GM23338 (cell line): ENCODE measurements around the gene ERF. TPM values are rescaled to one million over a fixed set of nuclear protein-coding genes. Genes with fewer than 3 reads are reported as not detected.

Source experiments
- ATAC-seq: fragments of 200-7000 bp; cut with Tn5 transposase; 3 replicates; pipeline ENCODE4 v1.9.1; 2020
- DNase-seq: peaks from one replicate; pipeline ENCODE4 v3.0.0-alpha.2; 2015; ENCODE audit warnings: low spot score
- H2AFZ ChIP-seq: fragments of 200-600 bp; sonication (generic); 2 replicates; pipeline ENCODE4 v1.8.0; 2016; ENCODE audit warnings: antibody characterized with exemption, mild to moderate bottlenecking, moderate library complexity
- H3F3A ChIP-seq: fragments of 200-600 bp; sonication (generic); replicated peaks from 2 replicates; pipeline ENCODE4 v1.8.0; 2017; ENCODE audit warnings: antibody characterized with exemption, mixed run types, low read depth
- H3K27ac ChIP-seq: fragments of 200-600 bp; sonication (generic); 2 replicates; pipeline ENCODE4 v1.6.1; 2016; ENCODE audit warnings: low read depth
- H3K27me3 ChIP-seq: fragments of 200-600 bp; sonication (generic); 2 replicates; pipeline ENCODE4 v1.8.0; 2016; ENCODE audit warnings: mild to moderate bottlenecking, mixed run types, moderate library complexity; ENCODE audit not compliant: insufficient read depth
- H3K36me3 ChIP-seq: fragments of 200-600 bp; sonication (generic); 2 replicates; pipeline ENCODE4 v1.8.0; 2016; ENCODE audit warnings: mild to moderate bottlenecking; ENCODE audit not compliant: insufficient read depth
- H3K4me1 ChIP-seq: fragments of 200-600 bp; sonication (generic); 2 replicates; pipeline ENCODE4 v1.8.0; 2016; ENCODE audit warnings: mild to moderate bottlenecking, moderate library complexity; ENCODE audit not compliant: insufficient read depth
- H3K4me2 ChIP-seq: fragments of 200-600 bp; sonication (generic); 2 replicates; pipeline ENCODE4 v1.7.1; 2017; ENCODE audit warnings: mixed run types
- H3K4me3 ChIP-seq: fragments of 200-600 bp; sonication (generic); 2 replicates; pipeline ENCODE4 v1.6.1; 2016; ENCODE audit warnings: mixed run types
- H3K79me2 ChIP-seq: fragments of 200-600 bp; sonication (generic); replicated peaks from 2 replicates; pipeline ENCODE4 v1.8.0; 2017; ENCODE audit warnings: mild to moderate bottlenecking; ENCODE audit not compliant: insufficient read depth
- H3K9me2 ChIP-seq: fragments of 200-600 bp; sonication (generic); 2 replicates; pipeline ENCODE4 v1.8.0; 2017; ENCODE audit not compliant: insufficient read depth
- H4K20me1 ChIP-seq: fragments of 200-600 bp; sonication (generic); replicated peaks from 2 replicates; pipeline ENCODE4 v1.8.0; 2017; ENCODE audit warnings: mild to moderate bottlenecking; ENCODE audit not compliant: insufficient read depth
- H3K27ac Mint-ChIP-seq: 2 replicates; pipeline ENCODE4 v1.8.0; 2020; ENCODE audit warnings: inconsistent platforms, mild to moderate bottlenecking, moderate library complexity, mixed read lengths
- H3K27me3 Mint-ChIP-seq: 3 replicates; pipeline ENCODE4 v1.8.0; 2022; ENCODE audit warnings: low read depth, mild to moderate bottlenecking, moderate library complexity, mixed read lengths, inconsistent platforms; ENCODE audit not compliant: insufficient read depth, poor library complexity
- H3K36me3 Mint-ChIP-seq: 3 replicates; pipeline ENCODE4 v1.8.0; 2021; ENCODE audit warnings: low read depth, mild to moderate bottlenecking, inconsistent platforms, moderate library complexity, mixed read lengths
- H3K4me1 Mint-ChIP-seq: 3 replicates; pipeline ENCODE4 v1.8.0; 2020; ENCODE audit warnings: mild to moderate bottlenecking, inconsistent platforms, mixed read lengths
- H3K4me3 Mint-ChIP-seq: 3 replicates; pipeline ENCODE4 v1.8.0; 2021; ENCODE audit warnings: moderate library complexity, mild to moderate bottlenecking, inconsistent platforms, mixed read lengths
- H3K9me3 Mint-ChIP-seq: 3 replicates; pipeline ENCODE4 v1.8.0; 2020; ENCODE audit warnings: moderate library complexity, mild to moderate bottlenecking, inconsistent platforms, mixed read lengths
- CREB1 ChIP-seq: fragments of 250-450 bp; sonication (Bioruptor Pico); IDR thresholded peaks from 2 replicates; pipeline ENCODE4 v1.5.0; 2020; ENCODE audit warnings: low read depth, mild to moderate bottlenecking, moderate library complexity
- CTCF ChIP-seq, 2 experiments: fragments of 200-600 bp in 1 of 2; sonication (generic) in 1 of 2; conservative IDR thresholded peaks; 2 replicates each; pipeline versions ENCODE4 v1.5.1 to v1.6.1; 2016 to 2017; ENCODE audit warnings: antibody characterized with exemption in 2 of 2, low read depth in 2 of 2, mild to moderate bottlenecking in 2 of 2, moderate library complexity in 1 of 2
- ETS1 ChIP-seq: IDR thresholded peaks from 2 replicates; pipeline ENCODE4 v1.6.1; 2016; ENCODE audit warnings: antibody characterized with exemption
- EZH2phosphoT487 ChIP-seq: fragments of 200-600 bp; sonication (generic); IDR thresholded peaks from one replicate; pipeline ENCODE4 v1.8.1; 2018; ENCODE audit warnings: antibody characterized with exemption; ENCODE audit not compliant: unreplicated experiment
- JUNB ChIP-seq: IDR thresholded peaks from one replicate; pipeline ENCODE4 v1.6.1; 2016; ENCODE audit warnings: antibody characterized with exemption; ENCODE audit not compliant: unreplicated experiment
- NANOG ChIP-seq: IDR thresholded peaks from 2 replicates; pipeline ENCODE4 v1.6.1; 2016; ENCODE audit warnings: antibody characterized with exemption, borderline replicate concordance
- POLR2AphosphoS5 ChIP-seq: IDR thresholded peaks from 2 replicates; pipeline ENCODE4 v1.6.1; 2016; ENCODE audit warnings: antibody characterized with exemption, low read depth
- STAT1 ChIP-seq: IDR thresholded peaks from one replicate; pipeline ENCODE4 v1.6.1; 2016; ENCODE audit warnings: antibody characterized with exemption; ENCODE audit not compliant: unreplicated experiment
- ZNF114 ChIP-seq: fragments of 250-450 bp; sonication (Bioruptor Pico); IDR thresholded peaks from 2 replicates; pipeline ENCODE4 v1.5.0; 2020; ENCODE audit warnings: mild to moderate bottlenecking, moderate library complexity
- ZNF331 ChIP-seq: fragments of 250-450 bp; sonication (Bioruptor Pico); IDR thresholded peaks from 2 replicates; pipeline ENCODE4 v1.5.0; 2020; ENCODE audit warnings: low read depth, mild to moderate bottlenecking, moderate library complexity
- polyA plus RNA-seq: library from polyadenylated mRNA; unstranded; fragments of >200 nt; fragmentation: Nextera tagmentation; extraction: Ambion mirVana; gene quantifications from 2 replicates; pipeline ENCODE4 v1.2.1, GENCODE V29; 2016
- total RNA-seq: library from RNA; depleted of rRNA; stranded (reverse); fragments of >200 nt; shearing (Covaris generic); gene quantifications from 2 replicates; pipeline ENCODE4 v1.2.3, GENCODE V29; 2014
- TF ChIP-seq, protein P1 (sequence below): fragments of 250-450 bp; sonication (Bioruptor Pico); IDR thresholded peaks from 2 replicates; pipeline ENCODE4 v1.5.0; 2020; ENCODE audit warnings: mild to moderate bottlenecking, moderate library complexity
- TF ChIP-seq, protein P2 (sequence below): IDR thresholded peaks from one replicate; pipeline ENCODE4 v1.6.1; 2018; ENCODE audit warnings: antibody characterized with exemption; ENCODE audit not compliant: unreplicated experiment

The ERF gene
- total and polyA plus RNA-seq, 2 experiments from 2014 or later: 29.4 to 49.4 TPM

DNA sequence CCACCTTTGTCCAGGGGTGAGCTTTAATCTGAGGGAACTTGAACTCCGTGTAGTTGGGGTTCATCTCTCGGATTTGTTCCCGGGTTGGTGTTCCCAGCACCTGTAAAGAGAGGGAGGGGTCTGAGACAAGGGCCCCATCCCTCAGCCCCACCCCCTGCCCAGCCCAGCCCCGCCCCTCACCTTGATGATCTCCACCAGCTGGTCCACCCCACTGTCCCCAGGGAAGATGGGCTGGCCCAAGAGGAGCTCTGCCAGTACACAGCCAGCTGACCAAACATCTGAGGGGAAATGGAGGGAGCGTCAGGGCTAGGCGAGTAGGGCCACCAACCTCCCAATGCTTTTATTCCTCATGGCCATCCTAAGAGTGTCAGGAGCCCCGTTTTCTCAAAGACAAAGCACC, 21.8 kb downstream of the ERF start:
- Histone ChIP-seq H3F3A (peaks cover 19% of the 10 kb centered on the region; the same call in 1 of the 2 replicates), H3K4me2 (no peak overlapping the region), H3K27me3 (no peaks in the 10 kb centered on the region), H3K36me3 (no peaks in the 10 kb centered on the region; the same call in 1 of the 2 replicates), H3K27ac (no peak overlapping the region), H3K79me2 (no peaks in the 10 kb centered on the region), H3K4me1 (no peaks in the 10 kb centered on the region), H3K4me3 (no peak overlapping the region), H2AFZ (no peak overlapping the region), H4K20me1 (peaks cover 21% of the 10 kb centered on the region), H3K9me2 (no peaks in the 10 kb centered on the region)
- H3K27me3 Mint-ChIP-seq: peaks cover 11% of the 10 kb centered on the region
- peak; percentile 44 for ATAC-seq
- no peaks in the 10 kb centered on the region for H3K4me1 Mint-ChIP-seq
- H3K4me3 Mint-ChIP-seq: no peak overlapping the region
- H3K36me3 Mint-ChIP-seq: peaks cover 71% of the 10 kb centered on the region
- TF ChIP-seq NANOG (no peak), EZH2phosphoT487 (no peak), ETS1 (no peak), STAT1 (no peak), JUNB (no peak), POLR2AphosphoS5 (no peak), CTCF (conservative IDR thresholded peaks at IDR 0.05; ENCODE audit: low read depth in 2 of 2) (no peak), ZNF114 (CRISPR knock-in tag) (no peak), CREB1 (CRISPR knock-in tag) (no peak), ZNF331 (CRISPR knock-in tag) (no peak)
- TF ChIP-seq, protein P1, sequence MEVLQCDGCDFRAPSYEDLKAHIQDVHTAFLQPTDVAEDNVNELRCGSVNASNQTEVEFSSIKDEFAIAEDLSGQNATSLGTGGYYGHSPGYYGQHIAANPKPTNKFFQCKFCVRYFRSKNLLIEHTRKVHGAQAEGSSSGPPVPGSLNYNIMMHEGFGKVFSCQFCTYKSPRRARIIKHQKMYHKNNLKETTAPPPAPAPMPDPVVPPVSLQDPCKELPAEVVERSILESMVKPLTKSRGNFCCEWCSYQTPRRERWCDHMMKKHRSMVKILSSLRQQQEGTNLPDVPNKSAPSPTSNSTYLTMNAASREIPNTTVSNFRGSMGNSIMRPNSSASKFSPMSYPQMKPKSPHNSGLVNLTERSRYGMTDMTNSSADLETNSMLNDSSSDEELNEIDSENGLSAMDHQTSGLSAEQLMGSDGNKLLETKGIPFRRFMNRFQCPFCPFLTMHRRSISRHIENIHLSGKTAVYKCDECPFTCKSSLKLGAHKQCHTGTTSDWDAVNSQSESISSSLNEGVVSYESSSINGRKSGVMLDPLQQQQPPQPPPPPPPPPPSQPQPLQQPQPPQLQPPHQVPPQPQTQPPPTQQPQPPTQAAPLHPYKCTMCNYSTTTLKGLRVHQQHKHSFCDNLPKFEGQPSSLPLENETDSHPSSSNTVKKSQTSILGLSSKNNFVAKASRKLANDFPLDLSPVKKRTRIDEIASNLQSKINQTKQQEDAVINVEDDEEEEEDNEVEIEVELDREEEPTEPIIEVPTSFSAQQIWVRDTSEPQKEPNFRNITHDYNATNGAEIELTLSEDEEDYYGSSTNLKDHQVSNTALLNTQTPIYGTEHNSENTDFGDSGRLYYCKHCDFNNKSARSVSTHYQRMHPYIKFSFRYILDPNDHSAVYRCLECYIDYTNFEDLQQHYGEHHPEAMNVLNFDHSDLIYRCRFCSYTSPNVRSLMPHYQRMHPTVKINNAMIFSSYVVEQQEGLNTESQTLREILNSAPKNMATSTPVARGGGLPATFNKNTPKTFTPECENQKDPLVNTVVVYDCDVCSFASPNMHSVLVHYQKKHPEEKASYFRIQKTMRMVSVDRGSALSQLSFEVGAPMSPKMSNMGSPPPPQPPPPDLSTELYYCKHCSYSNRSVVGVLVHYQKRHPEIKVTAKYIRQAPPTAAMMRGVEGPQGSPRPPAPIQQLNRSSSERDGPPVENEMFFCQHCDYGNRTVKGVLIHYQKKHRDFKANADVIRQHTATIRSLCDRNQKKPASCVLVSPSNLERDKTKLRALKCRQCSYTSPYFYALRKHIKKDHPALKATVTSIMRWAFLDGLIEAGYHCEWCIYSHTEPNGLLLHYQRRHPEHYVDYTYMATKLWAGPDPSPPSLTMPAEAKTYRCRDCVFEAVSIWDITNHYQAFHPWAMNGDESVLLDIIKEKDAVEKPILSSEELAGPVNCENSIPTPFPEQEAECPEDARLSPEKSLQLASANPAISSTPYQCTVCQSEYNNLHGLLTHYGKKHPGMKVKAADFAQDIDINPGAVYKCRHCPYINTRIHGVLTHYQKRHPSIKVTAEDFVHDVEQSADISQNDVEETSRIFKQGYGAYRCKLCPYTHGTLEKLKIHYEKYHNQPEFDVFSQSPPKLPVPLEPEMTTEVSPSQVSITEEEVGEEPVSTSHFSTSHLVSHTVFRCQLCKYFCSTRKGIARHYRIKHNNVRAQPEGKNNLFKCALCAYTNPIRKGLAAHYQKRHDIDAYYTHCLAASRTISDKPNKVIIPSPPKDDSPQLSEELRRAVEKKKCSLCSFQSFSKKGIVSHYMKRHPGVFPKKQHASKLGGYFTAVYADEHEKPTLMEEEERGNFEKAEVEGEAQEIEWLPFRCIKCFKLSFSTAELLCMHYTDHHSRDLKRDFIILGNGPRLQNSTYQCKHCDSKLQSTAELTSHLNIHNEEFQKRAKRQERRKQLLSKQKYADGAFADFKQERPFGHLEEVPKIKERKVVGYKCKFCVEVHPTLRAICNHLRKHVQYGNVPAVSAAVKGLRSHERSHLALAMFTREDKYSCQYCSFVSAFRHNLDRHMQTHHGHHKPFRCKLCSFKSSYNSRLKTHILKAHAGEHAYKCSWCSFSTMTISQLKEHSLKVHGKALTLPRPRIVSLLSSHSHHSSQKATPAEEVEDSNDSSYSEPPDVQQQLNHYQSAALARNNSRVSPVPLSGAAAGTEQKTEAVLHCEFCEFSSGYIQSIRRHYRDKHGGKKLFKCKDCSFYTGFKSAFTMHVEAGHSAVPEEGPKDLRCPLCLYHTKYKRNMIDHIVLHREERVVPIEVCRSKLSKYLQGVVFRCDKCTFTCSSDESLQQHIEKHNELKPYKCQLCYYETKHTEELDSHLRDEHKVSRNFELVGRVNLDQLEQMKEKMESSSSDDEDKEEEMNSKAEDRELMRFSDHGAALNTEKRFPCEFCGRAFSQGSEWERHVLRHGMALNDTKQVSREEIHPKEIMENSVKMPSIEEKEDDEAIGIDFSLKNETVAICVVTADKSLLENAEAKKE (CRISPR knock-in tag): no peak
- TF ChIP-seq, protein P2, sequence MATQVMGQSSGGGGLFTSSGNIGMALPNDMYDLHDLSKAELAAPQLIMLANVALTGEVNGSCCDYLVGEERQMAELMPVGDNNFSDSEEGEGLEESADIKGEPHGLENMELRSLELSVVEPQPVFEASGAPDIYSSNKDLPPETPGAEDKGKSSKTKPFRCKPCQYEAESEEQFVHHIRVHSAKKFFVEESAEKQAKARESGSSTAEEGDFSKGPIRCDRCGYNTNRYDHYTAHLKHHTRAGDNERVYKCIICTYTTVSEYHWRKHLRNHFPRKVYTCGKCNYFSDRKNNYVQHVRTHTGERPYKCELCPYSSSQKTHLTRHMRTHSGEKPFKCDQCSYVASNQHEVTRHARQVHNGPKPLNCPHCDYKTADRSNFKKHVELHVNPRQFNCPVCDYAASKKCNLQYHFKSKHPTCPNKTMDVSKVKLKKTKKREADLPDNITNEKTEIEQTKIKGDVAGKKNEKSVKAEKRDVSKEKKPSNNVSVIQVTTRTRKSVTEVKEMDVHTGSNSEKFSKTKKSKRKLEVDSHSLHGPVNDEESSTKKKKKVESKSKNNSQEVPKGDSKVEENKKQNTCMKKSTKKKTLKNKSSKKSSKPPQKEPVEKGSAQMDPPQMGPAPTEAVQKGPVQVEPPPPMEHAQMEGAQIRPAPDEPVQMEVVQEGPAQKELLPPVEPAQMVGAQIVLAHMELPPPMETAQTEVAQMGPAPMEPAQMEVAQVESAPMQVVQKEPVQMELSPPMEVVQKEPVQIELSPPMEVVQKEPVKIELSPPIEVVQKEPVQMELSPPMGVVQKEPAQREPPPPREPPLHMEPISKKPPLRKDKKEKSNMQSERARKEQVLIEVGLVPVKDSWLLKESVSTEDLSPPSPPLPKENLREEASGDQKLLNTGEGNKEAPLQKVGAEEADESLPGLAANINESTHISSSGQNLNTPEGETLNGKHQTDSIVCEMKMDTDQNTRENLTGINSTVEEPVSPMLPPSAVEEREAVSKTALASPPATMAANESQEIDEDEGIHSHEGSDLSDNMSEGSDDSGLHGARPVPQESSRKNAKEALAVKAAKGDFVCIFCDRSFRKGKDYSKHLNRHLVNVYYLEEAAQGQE: no peak
- H3K9me3 Mint-ChIP-seq: no peaks in the 10 kb centered on the region; the same call in 2 of the 3 replicates
- no peak for DNase-seq
- H3K27ac Mint-ChIP-seq: no peak overlapping the region
